ENCODE data around the gene CYP2R1. TPM values are rescaled to one million over a fixed set of nuclear protein-coding genes. Genes with fewer than 3 reads are reported as not detected.
"Not testable (repeated sequence)": the region's sequence is repeated elsewhere in the genome, so short reads cannot be mapped to it uniquely, and the experiment has no call there.

The CYP2R1 gene
- total and polyA plus RNA-seq, 2 donors (not counting 3 experiments of a cell fraction or from before 2014, with no cell fraction given) = 5.8 to 8.0 TPM

GRCh38 chr11:14884667-14885273, 7.3 kb downstream of the CYP2R1 start:
- no peak overlapping the region for H3K9ac ChIP-seq (replicated peaks; ENCODE audit: extremely low read depth, insufficient read depth, low read length)
- no peaks in the 10 kb centered on the region for H3K9me1 ChIP-seq (replicated peaks; ENCODE audit: control insufficient read depth, extremely low read depth, insufficient read depth, low read length)
- H3K4me2 ChIP-seq (ENCODE audit: insufficient read depth, low read length) = no peak overlapping the region
- no peaks in the 10 kb centered on the region for H3K27me3 ChIP-seq (ENCODE audit: control insufficient read depth in 2 of 2, insufficient read depth in 2 of 2, low read length in 2 of 2)
- intact Hi-C loops (cut with micrococcal nuclease) (no loop called here), dilution Hi-C loops (cut with MboI; ENCODE audit: extremely low pct_ligation_motif_present, low sequenced_read_pairs) (no loop called here)
- no peak overlapping the region for H2AFZ ChIP-seq (ENCODE audit: low read depth, low read length)
- DNase-seq (ENCODE audit: low read depth, low spot score) (no peak), FAIRE-seq (no peak)
- BruUV-seq (replicated peaks) = no TSS peak
- peaks cover 4% of the 10 kb centered on the region for H3K79me2 ChIP-seq (ENCODE audit: control insufficient read depth, insufficient read depth, low read length)
- H3K4me1 ChIP-seq (ENCODE audit: control insufficient read depth, extremely low read depth, insufficient read depth, low read length) = no peaks in the 10 kb centered on the region
- no peak overlapping the region for H3K27ac ChIP-seq (ENCODE audit: insufficient read depth, low read depth, low read length)
- TF ChIP-seq GATA2 (IDR thresholded peaks at IDR 0.05; ENCODE audit: insufficient read depth, insufficient read length, low read depth, low read length) (no peak), MAX (IDR thresholded peaks at IDR 0.05; ENCODE audit: insufficient read depth, insufficient read length) (no peak), EZH2 (IDR thresholded peaks at IDR 0.05; ENCODE audit: borderline replicate concordance, low read depth, low read length, severe bottlenecking) (no peak), MYC (IDR thresholded peaks at IDR 0.05; ENCODE audit: low read depth, low read length) (no peak), POLR2A (IDR thresholded peaks at IDR 0.05; ENCODE audit: low read depth, low read length) (no peak), FOS (IDR thresholded peaks at IDR 0.05; ENCODE audit: borderline replicate concordance, insufficient read depth, low read length) (no peak), POLR2AphosphoS5 (IDR thresholded peaks at IDR 0.05; ENCODE audit: insufficient read depth, low read depth, low read length) (no peak), CTCF (IDR thresholded peaks at IDR 0.05; ENCODE audit: extremely low read depth in 1 of 2, insufficient read depth in 1 of 2, low read depth in 1 of 2, low read length in 2 of 2) (no peak), JUN (IDR thresholded peaks at IDR 0.05; ENCODE audit: borderline replicate concordance, insufficient read depth, insufficient read length, low read depth) (no peak)
- ChIA-PET CTCF (no interaction called here), POLR2A (no interaction called here)
- no peaks in the 10 kb centered on the region for H3K36me3 ChIP-seq (ENCODE audit: control insufficient read depth in 2 of 2, extremely low read depth in 1 of 2, insufficient read depth in 2 of 2, low read length in 2 of 2)
- H4K20me1 ChIP-seq (replicated peaks; ENCODE audit: control insufficient read depth, extremely low read depth, insufficient read depth, low read length) = no peaks in the 10 kb centered on the region
- no peak overlapping the region for H3K4me3 ChIP-seq (replicated peaks in 1 of 3; ENCODE audit: insufficient read depth in 1 of 3, low read depth in 1 of 3, low read length in 3 of 3)
- no peaks in the 10 kb centered on the region for H3K9me3 ChIP-seq (replicated peaks; ENCODE audit: control insufficient read depth, insufficient read depth, low read length)

GRCh38 chr11:14883683-14884082, 8.3 kb downstream of the CYP2R1 start:
- dilution Hi-C loops (cut with MboI; ENCODE audit: extremely low pct_ligation_motif_present, low sequenced_read_pairs); H3K9me1 ChIP-seq (replicated peaks; ENCODE audit: control insufficient read depth, extremely low read depth, insufficient read depth, low read length); H3K4me3 ChIP-seq (replicated peaks in 1 of 3; ENCODE audit: insufficient read depth in 1 of 3, low read depth in 1 of 3, low read length in 3 of 3); intact Hi-C loops (cut with micrococcal nuclease); H3K79me2 ChIP-seq (ENCODE audit: control insufficient read depth, insufficient read depth, low read length); H3K27ac ChIP-seq (ENCODE audit: insufficient read depth, low read depth, low read length); H3K4me1 ChIP-seq (ENCODE audit: control insufficient read depth, extremely low read depth, insufficient read depth, low read length); H3K9me3 ChIP-seq (replicated peaks; ENCODE audit: control insufficient read depth, insufficient read depth, low read length); BruUV-seq (replicated peaks); H3K4me2 ChIP-seq (ENCODE audit: insufficient read depth, low read length); H3K27me3 ChIP-seq (ENCODE audit: control insufficient read depth in 2 of 2, insufficient read depth in 2 of 2, low read length in 2 of 2); DNase-seq (ENCODE audit: low read depth, low spot score); H3K36me3 ChIP-seq (ENCODE audit: control insufficient read depth in 2 of 2, extremely low read depth in 1 of 2, insufficient read depth in 2 of 2, low read length in 2 of 2); CTCF ChIA-PET; FAIRE-seq; POLR2A ChIA-PET; H4K20me1 ChIP-seq (replicated peaks; ENCODE audit: control insufficient read depth, extremely low read depth, insufficient read depth, low read length); H2AFZ ChIP-seq (ENCODE audit: low read depth, low read length); H3K9ac ChIP-seq (replicated peaks; ENCODE audit: extremely low read depth, insufficient read depth, low read length): not testable (repeated sequence)
